HEK293 (cell line): Measurements from ENCODE around the gene C1QL4.
A peak's percentile ranks its signal among the peaks of the same experiment; 100 is the strongest.

Experiments used
- ELK4 ChIP-seq: IDR thresholded peaks from 2 replicates; pipeline ENCODE4 v1.6.1; 2011; ENCODE audit warnings: mild to moderate bottlenecking, low read depth, low read length, borderline replicate concordance
- KLF7 ChIP-seq: fragments of 450-650 bp; formaldehyde crosslinking; IDR thresholded peaks from 2 replicates; pipeline ENCODE4 v1.5.1; 2016; ENCODE audit warnings: missing biosample characterization, missing genetic modification characterization, borderline replicate concordance
- PRDM1 ChIP-seq: fragments of 450-650 bp; formaldehyde crosslinking; IDR thresholded peaks from 2 replicates; pipeline ENCODE4; 2016; ENCODE audit warnings: missing biosample characterization, missing genetic modification characterization
- PRDM4 ChIP-seq: fragments of 450-650 bp; formaldehyde crosslinking; IDR thresholded peaks from 2 replicates; pipeline ENCODE4 v1.5.1; 2017; ENCODE audit warnings: missing biosample characterization, missing genetic modification characterization
- TCF7L2 ChIP-seq: IDR thresholded peaks from 2 replicates; pipeline ENCODE4 v1.6.1; 2011; ENCODE audit warnings: low read depth, mild to moderate bottlenecking, inconsistent platforms, low read length, moderate library complexity, borderline replicate concordance
- YY1 ChIP-seq: fragments of 450-650 bp; formaldehyde crosslinking; IDR thresholded peaks from 2 replicates; pipeline ENCODE4 v1.5.1; 2018; ENCODE audit warnings: missing biosample characterization, missing genetic modification characterization
- ZFP41 ChIP-seq: fragments of 450-650 bp; formaldehyde crosslinking; IDR thresholded peaks from 2 replicates; pipeline ENCODE4 v1.5.1; 2016; ENCODE audit warnings: missing biosample characterization, missing genetic modification characterization, borderline replicate concordance
- ZNF174 ChIP-seq: fragments of 450-650 bp; formaldehyde crosslinking; IDR thresholded peaks from 2 replicates; pipeline ENCODE4 v1.5.0; 2017; ENCODE audit warnings: missing biosample characterization, mild to moderate bottlenecking, missing genetic modification characterization
- ZNF18 ChIP-seq: fragments of 450-650 bp; formaldehyde crosslinking; IDR thresholded peaks from 2 replicates; pipeline ENCODE4 v1.5.1; 2016; ENCODE audit warnings: missing biosample characterization, missing genetic modification characterization
- ZNF23 ChIP-seq: fragments of 450-650 bp; formaldehyde crosslinking; IDR thresholded peaks from 2 replicates; pipeline ENCODE4 v1.5.1; 2016; ENCODE audit warnings: missing biosample characterization, missing genetic modification characterization, borderline replicate concordance
- ZNF335 ChIP-seq: fragments of 450-650 bp; formaldehyde crosslinking; conservative IDR thresholded peaks from 2 replicates; pipeline ENCODE4 v1.5.1; 2016; ENCODE audit warnings: missing biosample characterization, missing genetic modification characterization
- ZNF366 ChIP-seq: fragments of 450-650 bp; formaldehyde crosslinking; conservative IDR thresholded peaks from 2 replicates; pipeline ENCODE4 v1.5.1; 2016; ENCODE audit warnings: missing biosample characterization, missing genetic modification characterization
- ZNF391 ChIP-seq: fragments of 450-650 bp; formaldehyde crosslinking; IDR thresholded peaks from 2 replicates; pipeline ENCODE4 v1.5.1; 2016; ENCODE audit warnings: low read depth, missing biosample characterization, missing genetic modification characterization, borderline replicate concordance
- ZNF513 ChIP-seq: fragments of 450-650 bp; IDR thresholded peaks from 2 replicates; pipeline ENCODE4 v1.5.1; 2018; ENCODE audit warnings: missing biosample characterization, missing genetic modification characterization
- ZNF561 ChIP-seq: fragments of 450-650 bp; IDR thresholded peaks from 2 replicates; pipeline ENCODE4 v1.5.1; 2018; ENCODE audit warnings: missing biosample characterization, missing genetic modification characterization, borderline replicate concordance
- ZNF571 ChIP-seq: fragments of 450-650 bp; formaldehyde crosslinking; IDR thresholded peaks from 2 replicates; pipeline ENCODE4 v1.5.0; 2017; ENCODE audit warnings: missing biosample characterization, missing genetic modification characterization
- ZNF580 ChIP-seq: fragments of 450-650 bp; formaldehyde crosslinking; IDR thresholded peaks from 2 replicates; pipeline ENCODE4 v1.5.1; 2016; ENCODE audit warnings: missing biosample characterization, missing genetic modification characterization
- ZNF600 ChIP-seq: fragments of 450-650 bp; formaldehyde crosslinking; IDR thresholded peaks from 2 replicates; pipeline ENCODE4 v1.5.1; 2016; ENCODE audit warnings: missing biosample characterization, missing genetic modification characterization
- ZNF777 ChIP-seq: fragments of 450-650 bp; formaldehyde crosslinking; IDR thresholded peaks from 2 replicates; pipeline ENCODE4 v1.5.1; 2017; ENCODE audit warnings: missing biosample characterization, missing genetic modification characterization, borderline replicate concordance
- ZNF792 ChIP-seq: fragments of 450-650 bp; formaldehyde crosslinking; IDR thresholded peaks from 2 replicates; pipeline ENCODE4 v1.5.1; 2016; ENCODE audit warnings: missing biosample characterization, missing genetic modification characterization
- TF ChIP-seq, protein P1 (sequence below): fragments of 450-650 bp; formaldehyde crosslinking; IDR thresholded peaks from 2 replicates; pipeline ENCODE4 v1.5.1; 2016; ENCODE audit warnings: missing biosample characterization, missing genetic modification characterization, borderline replicate concordance
- TF ChIP-seq, protein P2 (sequence below): fragments of 450-650 bp; formaldehyde crosslinking; conservative IDR thresholded peaks from 2 replicates; pipeline ENCODE4 v1.5.1; 2016; ENCODE audit warnings: low read depth, missing biosample characterization, missing genetic modification characterization

C1QL4 gene

GRCh38 chr12:49296836-49297694, 39.9 kb downstream of the C1QL4 start (continued):
- TF ChIP-seq ZNF18 (tag by site-specific recombination) = no peak
- no peak for TF ChIP-seq ZNF513
- TF ChIP-seq YY1 (tag by site-specific recombination) = peak; percentile 68; the same call in 1 of the 2 replicates
- peak; percentile 87; the same call in 1 of the 2 replicates for TF ChIP-seq KLF7 (tag by site-specific recombination)
- no peak; the same call in 1 of the 2 replicates for TF ChIP-seq ZNF561 (tag by site-specific recombination)
- TF ChIP-seq, protein P1, sequence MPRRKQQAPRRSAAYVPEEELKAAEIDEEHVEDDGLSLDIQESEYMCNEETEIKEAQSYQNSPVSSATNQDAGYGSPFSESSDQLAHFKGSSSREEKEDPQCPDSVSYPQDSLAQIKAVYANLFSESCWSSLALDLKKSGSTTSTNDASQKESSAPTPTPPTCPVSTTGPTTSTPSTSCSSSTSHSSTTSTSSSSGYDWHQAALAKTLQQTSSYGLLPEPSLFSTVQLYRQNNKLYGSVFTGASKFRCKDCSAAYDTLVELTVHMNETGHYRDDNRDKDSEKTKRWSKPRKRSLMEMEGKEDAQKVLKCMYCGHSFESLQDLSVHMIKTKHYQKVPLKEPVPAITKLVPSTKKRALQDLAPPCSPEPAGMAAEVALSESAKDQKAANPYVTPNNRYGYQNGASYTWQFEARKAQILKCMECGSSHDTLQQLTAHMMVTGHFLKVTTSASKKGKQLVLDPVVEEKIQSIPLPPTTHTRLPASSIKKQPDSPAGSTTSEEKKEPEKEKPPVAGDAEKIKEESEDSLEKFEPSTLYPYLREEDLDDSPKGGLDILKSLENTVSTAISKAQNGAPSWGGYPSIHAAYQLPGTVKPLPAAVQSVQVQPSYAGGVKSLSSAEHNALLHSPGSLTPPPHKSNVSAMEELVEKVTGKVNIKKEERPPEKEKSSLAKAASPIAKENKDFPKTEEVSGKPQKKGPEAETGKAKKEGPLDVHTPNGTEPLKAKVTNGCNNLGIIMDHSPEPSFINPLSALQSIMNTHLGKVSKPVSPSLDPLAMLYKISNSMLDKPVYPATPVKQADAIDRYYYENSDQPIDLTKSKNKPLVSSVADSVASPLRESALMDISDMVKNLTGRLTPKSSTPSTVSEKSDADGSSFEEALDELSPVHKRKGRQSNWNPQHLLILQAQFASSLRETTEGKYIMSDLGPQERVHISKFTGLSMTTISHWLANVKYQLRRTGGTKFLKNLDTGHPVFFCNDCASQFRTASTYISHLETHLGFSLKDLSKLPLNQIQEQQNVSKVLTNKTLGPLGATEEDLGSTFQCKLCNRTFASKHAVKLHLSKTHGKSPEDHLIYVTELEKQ (tag by site-specific recombination) = no peak
- TF ChIP-seq ELK4 = no peak
- no peak for TF ChIP-seq ZNF391 (tag by site-specific recombination)
- TF ChIP-seq ZNF792 (tag by site-specific recombination) = peak; percentile 72
- no peak for TF ChIP-seq ZNF23
- TF ChIP-seq ZNF366 (tag by site-specific recombination) = 0 out of 2 replicates have a peak, but pooled peaks have one; percentile 8
- peak; percentile 89 for TF ChIP-seq ZNF335 (tag by site-specific recombination)
- no peak for TF ChIP-seq PRDM4 (tag by site-specific recombination)
- TF ChIP-seq ZNF174 (tag by site-specific recombination) = no peak
- TF ChIP-seq PRDM1 (tag by site-specific recombination) = no peak
- TF ChIP-seq, protein P2, sequence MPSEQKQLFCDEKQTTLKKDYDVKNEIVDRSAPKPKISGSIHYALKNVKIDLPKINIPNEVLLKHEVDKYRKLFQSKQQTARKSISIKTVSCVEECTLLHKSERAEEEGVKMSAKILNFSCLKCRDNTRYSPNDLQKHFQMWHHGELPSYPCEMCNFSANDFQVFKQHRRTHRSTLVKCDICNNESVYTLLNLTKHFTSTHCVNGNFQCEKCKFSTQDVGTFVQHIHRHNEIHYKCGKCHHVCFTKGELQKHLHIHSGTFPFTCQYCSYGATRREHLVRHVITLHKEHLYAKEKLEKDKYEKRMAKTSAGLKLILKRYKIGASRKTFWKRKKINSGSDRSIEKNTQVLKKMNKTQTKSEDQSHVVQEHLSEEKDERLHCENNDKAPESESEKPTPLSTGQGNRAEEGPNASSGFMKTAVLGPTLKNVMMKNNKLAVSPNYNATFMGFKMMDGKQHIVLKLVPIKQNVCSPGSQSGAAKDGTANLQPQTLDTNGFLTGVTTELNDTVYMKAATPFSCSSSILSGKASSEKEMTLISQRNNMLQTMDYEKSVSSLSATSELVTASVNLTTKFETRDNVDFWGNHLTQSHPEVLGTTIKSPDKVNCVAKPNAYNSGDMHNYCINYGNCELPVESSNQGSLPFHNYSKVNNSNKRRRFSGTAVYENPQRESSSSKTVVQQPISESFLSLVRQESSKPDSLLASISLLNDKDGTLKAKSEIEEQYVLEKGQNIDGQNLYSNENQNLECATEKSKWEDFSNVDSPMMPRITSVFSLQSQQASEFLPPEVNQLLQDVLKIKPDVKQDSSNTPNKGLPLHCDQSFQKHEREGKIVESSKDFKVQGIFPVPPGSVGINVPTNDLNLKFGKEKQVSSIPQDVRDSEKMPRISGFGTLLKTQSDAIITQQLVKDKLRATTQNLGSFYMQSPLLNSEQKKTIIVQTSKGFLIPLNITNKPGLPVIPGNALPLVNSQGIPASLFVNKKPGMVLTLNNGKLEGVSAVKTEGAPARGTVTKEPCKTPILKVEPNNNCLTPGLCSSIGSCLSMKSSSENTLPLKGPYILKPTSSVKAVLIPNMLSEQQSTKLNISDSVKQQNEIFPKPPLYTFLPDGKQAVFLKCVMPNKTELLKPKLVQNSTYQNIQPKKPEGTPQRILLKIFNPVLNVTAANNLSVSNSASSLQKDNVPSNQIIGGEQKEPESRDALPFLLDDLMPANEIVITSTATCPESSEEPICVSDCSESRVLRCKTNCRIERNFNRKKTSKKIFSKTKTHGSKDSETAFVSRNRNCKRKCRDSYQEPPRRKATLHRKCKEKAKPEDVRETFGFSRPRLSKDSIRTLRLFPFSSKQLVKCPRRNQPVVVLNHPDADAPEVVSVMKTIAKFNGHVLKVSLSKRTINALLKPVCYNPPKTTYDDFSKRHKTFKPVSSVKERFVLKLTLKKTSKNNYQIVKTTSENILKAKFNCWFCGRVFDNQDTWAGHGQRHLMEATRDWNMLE (tag by site-specific recombination) = no peak
- peak; percentile 87 for TF ChIP-seq ZNF777 (tag by site-specific recombination)
- no peak for TF ChIP-seq TCF7L2
- TF ChIP-seq ZNF571 (tag by site-specific recombination) = no peak
- TF ChIP-seq ZFP41 = no peak
- TF ChIP-seq ZNF580 (tag by site-specific recombination) = 0 out of 2 replicates have a peak, but pooled peaks have one; percentile 37
- TF ChIP-seq ZNF600 (tag by site-specific recombination) = peak; percentile 100
